Smooth muscle cell (in vitro differentiated cells): ENCODE results near the gene CELF2. TPM values are rescaled to one million over a fixed set of nuclear protein-coding genes. Genes with fewer than 3 reads are reported as not detected.

Experiments used
- DNase-seq: peaks from one replicate; lab custom pipeline; 2025; ENCODE audit not compliant: unreplicated experiment; lab: John Stamatoyannopoulos, UW
- H2AFZ ChIP-seq: fragments of 200-600 bp; sonication (generic); 2 replicates; pipeline ENCODE4 v1.6.0; 2016; ENCODE audit warnings: antibody characterized with exemption, low read depth, mild to moderate bottlenecking
- H3F3A ChIP-seq: fragments of 200-600 bp; sonication (generic); 2 replicates; pipeline ENCODE4 v1.6.0; 2017; ENCODE audit warnings: antibody characterized with exemption, low read depth
- H3K27ac ChIP-seq: fragments of 200-600 bp; sonication (generic); 2 replicates; pipeline ENCODE4 v1.5.1; 2016; ENCODE audit warnings: low read depth, mild to moderate bottlenecking
- H3K27me3 ChIP-seq: fragments of 200-600 bp; sonication (generic); 2 replicates; pipeline ENCODE4 v1.6.1; 2016; ENCODE audit warnings: low read depth, mild to moderate bottlenecking
- H3K36me3 ChIP-seq: fragments of 200-600 bp; sonication (generic); 2 replicates; pipeline ENCODE4 v1.5.1; 2016; ENCODE audit warnings: low read depth
- H3K4me1 ChIP-seq: fragments of 200-600 bp; sonication (generic); 2 replicates; pipeline ENCODE4 v1.5.1; 2016; ENCODE audit warnings: low read depth
- H3K4me2 ChIP-seq: fragments of 200-600 bp; sonication (generic); 2 replicates; pipeline ENCODE4 v1.6.0; 2016; ENCODE audit warnings: mild to moderate bottlenecking
- H3K4me3 ChIP-seq: fragments of 200-600 bp; sonication (generic); 2 replicates; pipeline ENCODE4 v1.5.1; 2016; ENCODE audit warnings: mild to moderate bottlenecking
- H3K79me2 ChIP-seq: fragments of 200-600 bp; sonication (generic); 2 replicates; pipeline ENCODE4 v1.6.0; 2016; ENCODE audit warnings: low read depth, mild to moderate bottlenecking
- H3K9ac ChIP-seq: fragments of 200-600 bp; sonication (generic); 2 replicates; pipeline ENCODE4 v1.6.0; 2016; ENCODE audit warnings: low read depth
- H3K9me3 ChIP-seq: fragments of 200-600 bp; sonication (generic); replicated peaks from 2 replicates; pipeline ENCODE4 v1.5.1; 2016; ENCODE audit warnings: low read depth
- H4K20me1 ChIP-seq: fragments of 200-600 bp; sonication (generic); 2 replicates; pipeline ENCODE4 v1.6.0; 2016; ENCODE audit warnings: low read depth
- WGBS: methylation state at CpG from one replicate; pipeline ENCODE4 v1.1.7; 2016; ENCODE audit warnings: low lambda C conversion rate; 5-methylcytosine and 5-hydroxymethylcytosine counted together
- polyA plus RNA-seq: library from polyadenylated mRNA; unstranded; fragments of >200 nt; fragmentation: Nextera tagmentation; extraction: Ambion mirVana; gene quantifications from 2 replicates; pipeline ENCODE4 v1.2.1, GENCODE V29; 2016
- total RNA-seq: library from RNA; depleted of rRNA; stranded (reverse); fragments of >200 nt; gene quantifications from 2 replicates; pipeline ENCODE4 v1.2.3, GENCODE V29; 2014
- TF ChIP-seq, protein P1 (sequence below): fragments of 200-600 bp; sonication (generic); IDR thresholded peaks from 2 replicates; pipeline ENCODE4 v1.5.1; 2017; ENCODE audit warnings: borderline replicate concordance, mild to moderate bottlenecking, antibody characterized with exemption; ENCODE audit not compliant: insufficient read depth, poor library complexity, severe bottlenecking

CELF2 gene
- total and polyA plus RNA-seq, 2 experiments from 2014 or later, result 3.0 to 4.7 TPM

DNA sequence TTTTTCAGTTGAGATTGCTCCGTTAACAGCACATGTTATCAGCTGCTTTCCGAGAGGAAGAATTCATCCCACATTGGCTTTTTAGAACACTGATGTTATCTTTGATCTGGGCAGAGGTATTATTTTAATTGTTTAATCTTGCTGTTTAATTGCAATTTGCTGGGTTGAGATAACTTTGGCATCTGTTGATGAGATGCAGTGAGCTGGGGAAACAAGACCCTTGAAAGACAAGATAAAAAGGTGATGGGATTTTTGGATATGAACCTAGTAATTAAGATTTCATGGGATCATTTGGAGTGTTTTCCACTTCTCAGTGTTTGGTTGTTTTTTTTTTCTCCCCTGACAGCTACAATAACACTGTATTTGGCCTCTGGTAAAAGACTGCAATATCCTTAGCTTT, 4.5 kb downstream of the CELF2 start:
- DNase-seq, result no peak
- H3K27ac ChIP-seq, result no peak overlapping the region
- no peak overlapping the region for H3K9ac ChIP-seq
- peaks cover 18% of the 10 kb centered on the region for H3K4me1 ChIP-seq
- TF ChIP-seq, protein P1, sequence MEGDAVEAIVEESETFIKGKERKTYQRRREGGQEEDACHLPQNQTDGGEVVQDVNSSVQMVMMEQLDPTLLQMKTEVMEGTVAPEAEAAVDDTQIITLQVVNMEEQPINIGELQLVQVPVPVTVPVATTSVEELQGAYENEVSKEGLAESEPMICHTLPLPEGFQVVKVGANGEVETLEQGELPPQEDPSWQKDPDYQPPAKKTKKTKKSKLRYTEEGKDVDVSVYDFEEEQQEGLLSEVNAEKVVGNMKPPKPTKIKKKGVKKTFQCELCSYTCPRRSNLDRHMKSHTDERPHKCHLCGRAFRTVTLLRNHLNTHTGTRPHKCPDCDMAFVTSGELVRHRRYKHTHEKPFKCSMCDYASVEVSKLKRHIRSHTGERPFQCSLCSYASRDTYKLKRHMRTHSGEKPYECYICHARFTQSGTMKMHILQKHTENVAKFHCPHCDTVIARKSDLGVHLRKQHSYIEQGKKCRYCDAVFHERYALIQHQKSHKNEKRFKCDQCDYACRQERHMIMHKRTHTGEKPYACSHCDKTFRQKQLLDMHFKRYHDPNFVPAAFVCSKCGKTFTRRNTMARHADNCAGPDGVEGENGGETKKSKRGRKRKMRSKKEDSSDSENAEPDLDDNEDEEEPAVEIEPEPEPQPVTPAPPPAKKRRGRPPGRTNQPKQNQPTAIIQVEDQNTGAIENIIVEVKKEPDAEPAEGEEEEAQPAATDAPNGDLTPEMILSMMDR, result no peak
- no peaks in the 10 kb centered on the region for H4K20me1 ChIP-seq
- no peaks in the 10 kb centered on the region for H3K9me3 ChIP-seq
- no peak overlapping the region for H3K4me3 ChIP-seq
- no peaks in the 10 kb centered on the region for H3K79me2 ChIP-seq
- 22% methylated on average over 2 of the region's 2 CpGs for WGBS
- peaks cover 63% of the 10 kb centered on the region for H3K27me3 ChIP-seq
- H2AFZ ChIP-seq, result no peak overlapping the region
- no peak overlapping the region for H3K4me2 ChIP-seq
- no peaks in the 10 kb centered on the region for H3F3A ChIP-seq
- no peaks in the 10 kb centered on the region for H3K36me3 ChIP-seq

DNA sequence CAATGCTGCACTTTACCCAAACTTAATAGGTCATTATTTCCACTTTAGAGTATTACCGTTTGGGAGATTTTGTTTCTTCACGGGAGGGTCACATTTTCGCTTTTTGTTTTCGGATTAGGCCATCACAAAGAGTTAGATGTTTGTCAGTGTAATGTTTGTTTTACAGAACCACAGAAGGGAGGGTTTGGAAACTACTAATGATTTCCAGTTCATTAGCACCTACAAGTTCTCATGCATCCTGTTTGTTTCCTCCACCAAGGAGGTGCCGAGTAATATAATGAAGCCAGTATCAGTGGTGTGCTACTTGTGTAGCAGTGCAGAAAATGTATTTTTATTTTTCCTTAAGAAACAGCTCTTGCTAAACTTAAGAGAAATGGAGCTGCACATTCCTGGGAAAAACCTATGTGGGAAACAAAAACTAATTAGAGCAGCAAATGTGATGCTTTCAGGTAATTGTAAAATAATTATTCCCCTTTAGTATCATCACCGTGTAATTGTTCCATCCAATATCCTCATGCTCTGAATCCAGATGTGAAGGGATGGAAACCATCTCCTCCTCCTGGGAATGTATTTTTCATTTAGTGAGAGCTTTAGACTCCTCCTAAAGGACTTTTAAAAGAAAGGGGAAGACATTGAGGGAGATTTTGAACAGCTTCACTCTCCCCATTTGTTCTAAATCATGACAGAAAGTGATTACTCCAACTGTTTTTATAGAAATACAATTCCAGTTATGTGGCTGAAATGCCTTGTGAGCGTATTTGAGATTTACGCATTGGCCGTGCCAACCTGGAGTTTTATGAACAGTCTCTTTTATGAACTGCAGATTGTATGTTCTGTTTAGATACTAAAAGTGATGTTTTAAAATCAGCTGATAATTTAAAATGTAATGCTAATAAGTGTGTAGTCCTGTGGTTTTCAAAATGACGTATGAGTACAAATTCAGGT, 5.6 kb downstream of the CELF2 start:
- no peak overlapping the region for H3K27ac ChIP-seq
- TF ChIP-seq, protein P1, result no peak
- H3K9me3 ChIP-seq, result no peaks in the 10 kb centered on the region
- H2AFZ ChIP-seq, result no peak overlapping the region
- no peak overlapping the region for H3K4me2 ChIP-seq
- H4K20me1 ChIP-seq, result no peaks in the 10 kb centered on the region
- H3K4me3 ChIP-seq, result no peak overlapping the region
- no peak overlapping the region for H3K9ac ChIP-seq
- no peaks in the 10 kb centered on the region for H3F3A ChIP-seq
- peaks cover 56% of the 10 kb centered on the region for H3K27me3 ChIP-seq
- peaks cover 15% of the 10 kb centered on the region for H3K4me1 ChIP-seq
- DNase-seq, result no peak
- WGBS, result 87% methylated on average over 10 of the region's 10 CpGs
- H3K36me3 ChIP-seq, result no peaks in the 10 kb centered on the region
- H3K79me2 ChIP-seq, result no peaks in the 10 kb centered on the region

DNA sequence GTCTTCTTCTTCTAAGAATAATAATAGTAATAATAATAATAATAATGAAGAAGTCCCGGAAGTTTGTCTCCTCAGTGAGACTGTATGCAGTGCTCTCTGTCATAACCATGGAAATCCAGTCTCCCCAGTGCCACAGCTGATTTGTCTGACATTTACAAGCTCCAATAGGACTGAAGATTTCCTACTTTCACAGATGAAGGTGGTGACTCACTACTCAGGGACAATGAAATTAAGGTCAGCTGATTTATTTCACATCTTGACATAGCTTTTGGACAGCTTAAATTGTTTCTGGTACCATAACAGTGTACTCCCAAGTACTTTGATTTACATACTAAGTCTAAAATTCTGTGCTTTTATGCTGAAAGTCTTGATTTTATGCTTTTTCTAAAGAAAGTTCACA, 6.9 kb downstream of the CELF2 start:
- WGBS, result 67% methylated on average over 1 of the region's 1 CpG
- no peak overlapping the region for H2AFZ ChIP-seq
- H3K36me3 ChIP-seq, result no peaks in the 10 kb centered on the region
- no peak overlapping the region for H3K9ac ChIP-seq
- H3K4me1 ChIP-seq, result peaks cover 11% of the 10 kb centered on the region
- H3K9me3 ChIP-seq, result no peaks in the 10 kb centered on the region
- H4K20me1 ChIP-seq, result no peaks in the 10 kb centered on the region
- TF ChIP-seq, protein P1, result no peak
- H3K27ac ChIP-seq, result no peak overlapping the region
- no peak overlapping the region for H3K4me2 ChIP-seq
- no peaks in the 10 kb centered on the region for H3F3A ChIP-seq
- no peak for DNase-seq
- no peak overlapping the region for H3K4me3 ChIP-seq
- peaks cover 43% of the 10 kb centered on the region for H3K27me3 ChIP-seq
- H3K79me2 ChIP-seq, result no peaks in the 10 kb centered on the region

DNA sequence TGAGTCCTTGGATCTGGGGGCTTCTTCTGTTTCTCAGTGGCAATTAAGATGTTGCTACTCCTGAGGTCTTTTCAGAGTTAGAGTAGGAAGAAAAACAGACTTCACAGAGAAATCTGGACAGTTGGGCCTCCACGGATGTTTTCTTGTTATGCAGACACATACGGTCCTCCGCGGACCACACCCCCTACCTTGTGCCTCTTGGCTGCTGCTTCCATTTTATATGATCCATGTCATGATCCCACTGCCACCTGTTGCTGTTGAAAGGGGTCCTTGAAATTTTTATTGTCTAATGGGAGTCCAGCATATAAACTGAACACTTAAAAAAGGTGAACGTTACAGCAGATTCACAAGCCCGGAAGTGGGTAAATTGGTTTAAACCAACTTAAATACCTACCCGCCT, 8.3 kb downstream of the CELF2 start:
- H3K27ac ChIP-seq, result no peak overlapping the region
- H3K9me3 ChIP-seq, result no peaks in the 10 kb centered on the region
- TF ChIP-seq, protein P1, result no peak
- H3F3A ChIP-seq, result no peaks in the 10 kb centered on the region
- no peaks in the 10 kb centered on the region for H3K36me3 ChIP-seq
- H3K4me2 ChIP-seq, result no peak overlapping the region
- peaks cover 29% of the 10 kb centered on the region for H3K27me3 ChIP-seq
- no peaks in the 10 kb centered on the region for H4K20me1 ChIP-seq
- no peak overlapping the region for H3K4me3 ChIP-seq
- WGBS, result 82% methylated on average over 7 of the region's 7 CpGs
- peaks cover 6% of the 10 kb centered on the region for H3K4me1 ChIP-seq
- H2AFZ ChIP-seq, result no peak overlapping the region
- H3K9ac ChIP-seq, result no peak overlapping the region
- no peaks in the 10 kb centered on the region for H3K79me2 ChIP-seq
- DNase-seq, result no peak
